ENCODE measurements around the gene AGA.

Gene AGA

DNA sequence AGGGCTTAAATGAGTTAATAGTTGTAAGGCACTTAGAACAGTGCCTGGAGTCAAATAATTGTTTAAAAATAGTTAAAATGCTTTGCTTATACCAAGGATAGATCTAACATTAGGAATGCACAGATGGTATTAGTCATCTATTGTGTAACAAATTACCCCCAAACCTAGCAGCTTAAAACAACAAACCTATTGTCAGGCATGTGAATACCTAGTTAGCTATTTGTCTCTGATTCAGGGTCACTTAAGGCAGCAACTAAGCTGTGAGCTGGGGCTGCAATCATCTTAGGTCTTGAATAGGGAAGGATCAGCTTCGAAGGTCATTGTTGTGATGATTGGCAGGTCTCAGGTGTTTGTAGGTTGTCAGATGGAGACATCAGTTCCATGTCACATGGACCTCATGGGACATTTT, 42.4 kb upstream of the AGA start:
- H3K27me3 ChIP-seq (replicated peaks; ENCODE audit: insufficient read depth, low read length), result no peaks in the 10 kb centered on the region
- H3K9me2 ChIP-seq (replicated peaks; ENCODE audit: insufficient read depth, low read length), result no peaks in the 10 kb centered on the region
- H3K27ac ChIP-seq (ENCODE audit: low read length), result no peak overlapping the region
- H3K9ac ChIP-seq (ENCODE audit: low read length), result no peak overlapping the region
- no peaks in the 10 kb centered on the region for H3F3A ChIP-seq (ENCODE audit: insufficient read depth, low read length)
- no peak for DNase-seq
- H3K79me2 ChIP-seq (ENCODE audit: low read length), result no peaks in the 10 kb centered on the region
- no peaks in the 10 kb centered on the region for H3K9me3 ChIP-seq (replicated peaks; ENCODE audit: insufficient read depth, low read length)
- H3K4me2 ChIP-seq (ENCODE audit: low read depth, low read length), result no peak overlapping the region
- no peaks in the 10 kb centered on the region for H3K4me1 ChIP-seq (ENCODE audit: low read length)
- H3K4me3 ChIP-seq (ENCODE audit: low read length), result no peak overlapping the region
- no peaks in the 10 kb centered on the region for H4K20me1 ChIP-seq (ENCODE audit: insufficient read depth, low read length)
- TF ChIP-seq EZH2 (optimal IDR thresholded peaks at IDR 0.05; ENCODE audit: low read depth, low read length) (no peak), EZH2phosphoT487 (IDR thresholded peaks at IDR 0.05; ENCODE audit: low read length) (no peak)
- TF ChIP-seq, protein P1, sequence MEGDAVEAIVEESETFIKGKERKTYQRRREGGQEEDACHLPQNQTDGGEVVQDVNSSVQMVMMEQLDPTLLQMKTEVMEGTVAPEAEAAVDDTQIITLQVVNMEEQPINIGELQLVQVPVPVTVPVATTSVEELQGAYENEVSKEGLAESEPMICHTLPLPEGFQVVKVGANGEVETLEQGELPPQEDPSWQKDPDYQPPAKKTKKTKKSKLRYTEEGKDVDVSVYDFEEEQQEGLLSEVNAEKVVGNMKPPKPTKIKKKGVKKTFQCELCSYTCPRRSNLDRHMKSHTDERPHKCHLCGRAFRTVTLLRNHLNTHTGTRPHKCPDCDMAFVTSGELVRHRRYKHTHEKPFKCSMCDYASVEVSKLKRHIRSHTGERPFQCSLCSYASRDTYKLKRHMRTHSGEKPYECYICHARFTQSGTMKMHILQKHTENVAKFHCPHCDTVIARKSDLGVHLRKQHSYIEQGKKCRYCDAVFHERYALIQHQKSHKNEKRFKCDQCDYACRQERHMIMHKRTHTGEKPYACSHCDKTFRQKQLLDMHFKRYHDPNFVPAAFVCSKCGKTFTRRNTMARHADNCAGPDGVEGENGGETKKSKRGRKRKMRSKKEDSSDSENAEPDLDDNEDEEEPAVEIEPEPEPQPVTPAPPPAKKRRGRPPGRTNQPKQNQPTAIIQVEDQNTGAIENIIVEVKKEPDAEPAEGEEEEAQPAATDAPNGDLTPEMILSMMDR (IDR thresholded peaks at IDR 0.05; ENCODE audit: low read length), result no peak
- no peak overlapping the region for H2AFZ ChIP-seq (ENCODE audit: low read length)
- H3K36me3 ChIP-seq (replicated peaks; ENCODE audit: insufficient read depth, low read length), result no peaks in the 10 kb centered on the region

- Histone ChIP-seq H3K27ac (ENCODE audit: low read length) (no peak overlapping the region), H2AFZ (ENCODE audit: low read length) (no peak overlapping the region), H3K79me2 (ENCODE audit: low read length) (no peaks in the 10 kb centered on the region), H3K9ac (ENCODE audit: low read length) (no peak overlapping the region), H3K4me3 (ENCODE audit: low read length) (no peak overlapping the region), H3K4me2 (ENCODE audit: low read depth, low read length) (no peak overlapping the region), H3K9me3 (replicated peaks; ENCODE audit: insufficient read depth, low read length) (no peaks in the 10 kb centered on the region), H3K27me3 (replicated peaks; ENCODE audit: insufficient read depth, low read length) (no peaks in the 10 kb centered on the region), H3K9me2 (replicated peaks; ENCODE audit: insufficient read depth, low read length) (no peaks in the 10 kb centered on the region), H3K4me1 (ENCODE audit: low read length) (no peaks in the 10 kb centered on the region), H4K20me1 (ENCODE audit: insufficient read depth, low read length) (no peaks in the 10 kb centered on the region), H3K36me3 (replicated peaks; ENCODE audit: insufficient read depth, low read length) (no peaks in the 10 kb centered on the region), H3F3A (ENCODE audit: insufficient read depth, low read length) (no peaks in the 10 kb centered on the region)
- DNase-seq, result no peak
- TF ChIP-seq, protein P1 (IDR thresholded peaks at IDR 0.05; ENCODE audit: low read length), result no peak
- TF ChIP-seq EZH2 (optimal IDR thresholded peaks at IDR 0.05; ENCODE audit: low read depth, low read length) (no peak), EZH2phosphoT487 (IDR thresholded peaks at IDR 0.05; ENCODE audit: low read length) (no peak)
Measured at GRCh38 chr4:177483760-177484159, 41.5 kb upstream of the AGA start.

DNA sequence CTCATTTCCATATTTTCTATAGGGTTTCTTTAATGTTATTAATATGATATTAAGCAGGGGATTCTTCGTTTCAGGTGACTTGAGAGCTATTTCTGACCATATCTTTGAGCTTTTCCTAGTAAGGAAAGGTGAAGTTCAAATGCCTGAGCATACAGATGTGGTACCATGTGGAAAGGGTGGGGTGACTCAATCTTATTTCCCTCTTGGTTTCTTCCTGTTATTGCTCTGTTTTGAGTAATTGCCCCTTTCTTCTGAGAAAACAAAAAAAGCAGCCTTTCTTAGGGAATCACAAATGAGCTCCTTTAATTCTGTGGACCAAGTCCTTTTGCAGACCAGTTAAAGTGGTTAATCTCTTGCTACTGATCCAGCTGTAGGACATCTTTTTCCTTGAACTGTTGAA, 41.0 kb upstream of the AGA start:
- H3K9me3 ChIP-seq (replicated peaks; ENCODE audit: insufficient read depth, low read length), result no peaks in the 10 kb centered on the region
- H3K9ac ChIP-seq (ENCODE audit: low read length), result no peak overlapping the region
- H2AFZ ChIP-seq (ENCODE audit: low read length), result no peak overlapping the region
- no peaks in the 10 kb centered on the region for H3K9me2 ChIP-seq (replicated peaks; ENCODE audit: insufficient read depth, low read length)
- H3K4me2 ChIP-seq (ENCODE audit: low read depth, low read length), result no peak overlapping the region
- no peak for DNase-seq
- H3K79me2 ChIP-seq (ENCODE audit: low read length), result no peaks in the 10 kb centered on the region
- H3K36me3 ChIP-seq (replicated peaks; ENCODE audit: insufficient read depth, low read length), result no peaks in the 10 kb centered on the region
- TF ChIP-seq EZH2 (optimal IDR thresholded peaks at IDR 0.05; ENCODE audit: low read depth, low read length), result no peak
- no peak for TF ChIP-seq EZH2phosphoT487 (IDR thresholded peaks at IDR 0.05; ENCODE audit: low read length)
- TF ChIP-seq, protein P1 (IDR thresholded peaks at IDR 0.05; ENCODE audit: low read length), result no peak
- no peaks in the 10 kb centered on the region for H4K20me1 ChIP-seq (ENCODE audit: insufficient read depth, low read length)
- H3K27me3 ChIP-seq (replicated peaks; ENCODE audit: insufficient read depth, low read length), result no peaks in the 10 kb centered on the region
- no peak overlapping the region for H3K4me3 ChIP-seq (ENCODE audit: low read length)
- H3K4me1 ChIP-seq (ENCODE audit: low read length), result no peaks in the 10 kb centered on the region
- no peak overlapping the region for H3K27ac ChIP-seq (ENCODE audit: low read length)
- H3F3A ChIP-seq (ENCODE audit: insufficient read depth, low read length), result no peaks in the 10 kb centered on the region
